H1 (cell line): ENCODE data around the gene PET100. TPM values are rescaled to one million over a fixed set of nuclear protein-coding genes. Genes with fewer than 3 reads are reported as not detected.
A peak's percentile ranks its signal among the peaks of the same experiment; 100 is the strongest.

Experiments
- CTCF ChIA-PET: fragments of 300-600 bp; sonication (Branson Sonifier 250); formaldehyde crosslinking; loops from one replicate; lab custom pipeline; 2021; ENCODE audit not compliant: partially characterized antibody; lab: Charles Lee
- POLR2A ChIA-PET: fragments of 300-600 bp; sonication (Branson Sonifier 250); formaldehyde crosslinking; loops from one replicate; lab custom pipeline; 2021; ENCODE audit warnings: inconsistent platforms; ENCODE audit not compliant: partially characterized antibody; lab: Charles Lee
- DNase-seq, 2 experiments: peaks; one replicate each; pipeline versions ENCODE4 v3.0.0 to v3.0.0-alpha.2; 2010 to 2022; ENCODE audit warnings: low spot score in 2 of 2, low read depth in 1 of 2, mixed read lengths in 1 of 2
- FAIRE-seq: peaks from 2 replicates; lab custom pipeline; 2011; peaks lifted over from hg19 to GRCh38; lab: Jason Lieb, UNC
- H2AFZ ChIP-seq: 2 replicates; pipeline ENCODE4 v1.8.1; 2012; ENCODE audit warnings: low read length, inconsistent platforms
- H2AK5ac ChIP-seq: 2 replicates; pipeline ENCODE4 v1.6.1; 2013; ENCODE audit warnings: low read depth, low read length
- H2BK120ac ChIP-seq: replicated peaks from 2 replicates; pipeline ENCODE3; 2013; ENCODE audit warnings: low read depth, low read length, inconsistent platforms
- H2BK12ac ChIP-seq: 2 replicates; pipeline ENCODE4 v1.6.1; 2013; ENCODE audit warnings: low read depth, low read length
- H2BK15ac ChIP-seq: 2 replicates; pipeline ENCODE4 v1.6.1; 2013; ENCODE audit warnings: low read length
- H2BK20ac ChIP-seq: 2 replicates; pipeline ENCODE4 v1.6.1; 2013; ENCODE audit warnings: low read length
- H2BK5ac ChIP-seq: 2 replicates; pipeline ENCODE4 v1.6.1; 2013; ENCODE audit warnings: low read depth, low read length
- H3K14ac ChIP-seq: 2 replicates; pipeline ENCODE4 v1.6.1; 2013; ENCODE audit warnings: inconsistent platforms; ENCODE audit not compliant: insufficient read length
- H3K18ac ChIP-seq: 2 replicates; pipeline ENCODE4 v1.6.1; 2013; ENCODE audit warnings: low read length; ENCODE audit errors: extremely low read depth
- H3K23ac ChIP-seq: 2 replicates; pipeline ENCODE4 v1.6.1; 2013; ENCODE audit warnings: inconsistent platforms; ENCODE audit not compliant: insufficient read length
- H3K23me2 ChIP-seq: 2 replicates; pipeline ENCODE4 v1.6.1; 2013; ENCODE audit warnings: low read depth, low read length
- H3K27ac ChIP-seq: 2 replicates; pipeline ENCODE4 v1.6.1; 2011; ENCODE audit warnings: low read depth, low read length, inconsistent platforms
- H3K27me3 ChIP-seq, 4 experiments: replicated peaks in 1 of 4; 1 replicate in 1 of 4; 2 replicates in 3 of 4; pipeline versions ENCODE4 v1.6.1 to v1.8.1; 2011 to 2013; ENCODE audit warnings: low read length in 3 of 4, mild to moderate bottlenecking in 3 of 4, inconsistent platforms in 2 of 4, mixed read lengths in 2 of 4, moderate library complexity in 1 of 4; ENCODE audit not compliant: control insufficient read depth in 3 of 4, insufficient read depth in 3 of 4; ENCODE audit errors: extremely low read depth in 1 of 4
- H3K36me3 ChIP-seq, 4 experiments: 2 replicates each; pipeline versions ENCODE4 v1.6.1 to v1.8.1; 2011 to 2013; ENCODE audit warnings: mild to moderate bottlenecking in 4 of 4, low read length in 3 of 4, moderate library complexity in 2 of 4, control low read depth in 1 of 4, inconsistent platforms in 1 of 4; ENCODE audit not compliant: insufficient read depth in 4 of 4, control insufficient read depth in 2 of 4
- H3K4ac ChIP-seq: replicated peaks from 2 replicates; pipeline ENCODE3; 2013; ENCODE audit warnings: low read length, low read depth, mixed read lengths, inconsistent platforms; ENCODE audit not compliant: insufficient read length
- H3K4me1 ChIP-seq, 4 experiments: replicated peaks in 1 of 4; 1 replicate in 1 of 4; 2 replicates in 3 of 4; pipeline versions ENCODE4 v1.6.1 to v1.8.1; 2011 to 2013; ENCODE audit warnings: low read length in 3 of 4, inconsistent platforms in 2 of 4, mixed read lengths in 1 of 4; ENCODE audit not compliant: insufficient read depth in 4 of 4, control insufficient read depth in 3 of 4
- H3K4me2 ChIP-seq, 2 experiments: 2 replicates each; pipeline versions ENCODE4 v1.6.1 to v1.8.1; 2011 to 2013; ENCODE audit warnings: low read depth in 2 of 2, low read length in 2 of 2, control low read depth in 1 of 2, inconsistent platforms in 1 of 2, mild to moderate bottlenecking in 1 of 2; ENCODE audit not compliant: insufficient read depth in 1 of 2
- H3K4me3 ChIP-seq, 4 experiments: fragments of 200-600, 300-600 bp in 1 of 4; sonication (generic), shearing (Covaris generic), sonication (Bioruptor Twin) in 1 of 4; 2 replicates each; pipeline versions ENCODE4 v1.5.1 to v1.8.1; 2011 to 2016; ENCODE audit warnings: low read length in 4 of 4, low read depth in 3 of 4, control low read depth in 2 of 4, inconsistent platforms in 2 of 4, mild to moderate bottlenecking in 2 of 4, mixed read lengths in 1 of 4, moderate library complexity in 1 of 4; ENCODE audit not compliant: insufficient read depth in 2 of 4; ENCODE audit errors: extremely low read depth in 1 of 4
- H3K56ac ChIP-seq: replicated peaks from 2 replicates; pipeline ENCODE3; 2013; ENCODE audit warnings: low read depth, mild to moderate bottlenecking, mixed read lengths, low read length, inconsistent platforms; ENCODE audit not compliant: insufficient read length
- H3K79me1 ChIP-seq: 2 replicates; pipeline ENCODE4 v1.6.1; 2013; ENCODE audit warnings: low read depth, low read length, control low read depth
- H3K79me2 ChIP-seq, 2 experiments: 2 replicates each; pipeline versions ENCODE4 v1.6.1 to v1.8.1; 2012 to 2013; ENCODE audit warnings: low read length in 2 of 2, mild to moderate bottlenecking in 2 of 2, inconsistent platforms in 1 of 2; ENCODE audit not compliant: insufficient read depth in 2 of 2, control insufficient read depth in 1 of 2
- H3K9ac ChIP-seq, 4 experiments: replicated peaks in 1 of 4; 1 replicate in 1 of 4; 2 replicates in 3 of 4; pipeline versions ENCODE4 v1.6.1 to v1.8.1; 2011 to 2013; ENCODE audit warnings: low read depth in 3 of 4, low read length in 3 of 4, control low read depth in 2 of 4, mild to moderate bottlenecking in 2 of 4, moderate library complexity in 2 of 4, inconsistent platforms in 1 of 4; ENCODE audit errors: extremely low read depth in 1 of 4
- H3K9me3 ChIP-seq, 2 experiments: 2 replicates each; pipeline versions ENCODE4 v1.6.1 to v1.8.1; 2012 to 2013; ENCODE audit warnings: mild to moderate bottlenecking in 2 of 2, moderate library complexity in 2 of 2, control low read depth in 1 of 2, inconsistent platforms in 1 of 2, low read depth in 1 of 2, low read length in 1 of 2, mixed read lengths in 1 of 2; ENCODE audit not compliant: insufficient read depth in 2 of 2
- H4K20me1 ChIP-seq, 2 experiments: replicated peaks in 1 of 2; 2 replicates each; pipeline versions ENCODE3 to v1.8.1; 2011 to 2013; ENCODE audit warnings: inconsistent platforms in 2 of 2, low read length in 2 of 2, mild to moderate bottlenecking in 1 of 2; ENCODE audit not compliant: insufficient read depth in 2 of 2, control insufficient read depth in 1 of 2
- H4K5ac ChIP-seq: 2 replicates; pipeline ENCODE4 v1.6.1; 2013; ENCODE audit warnings: low read length, low read depth, mixed read lengths, inconsistent platforms; ENCODE audit not compliant: insufficient read length
- H4K8ac ChIP-seq: 2 replicates; pipeline ENCODE4 v1.8.0; 2013; ENCODE audit warnings: mild to moderate bottlenecking, moderate library complexity, low read length, inconsistent platforms; ENCODE audit not compliant: insufficient read depth; ENCODE audit errors: extremely low read depth
- H4K91ac ChIP-seq: replicated peaks from 2 replicates; pipeline ENCODE3; 2013; ENCODE audit warnings: low read length, mixed read lengths, inconsistent platforms; ENCODE audit not compliant: insufficient read length
- RFX5 ChIP-seq: IDR thresholded peaks from 2 replicates; pipeline ENCODE4 v1.6.1; 2011; ENCODE audit warnings: low read depth, low read length, improper control_type of control experiment, borderline replicate concordance
- SP4 ChIP-seq: IDR thresholded peaks from 2 replicates; pipeline ENCODE4 v1.6.1; 2012; ENCODE audit warnings: low read length, inconsistent platforms
- SUZ12 ChIP-seq: fragments of 200-600 bp; sonication (generic); IDR thresholded peaks from 2 replicates; pipeline ENCODE4 v1.6.1; 2012; ENCODE audit warnings: mild to moderate bottlenecking, inconsistent platforms, low read length, moderate library complexity, mixed read lengths
- WGBS, 2 experiments: shearing (Covaris generic) in 1 of 2; methylation state at CpG; one replicate each; pipeline versions ENCODE4 v1.1.6 to v1.1.7; 2013 to 2015; ENCODE audit warnings: low lambda C conversion rate in 2 of 2, mixed read lengths in 2 of 2, inconsistent platforms in 1 of 2, low coverage in 1 of 2, missing lambda C conversion rate in 1 of 2; ENCODE audit not compliant: insufficient replicate concordance in 2 of 2, insufficient coverage in 1 of 2, insufficient read length in 1 of 2; ENCODE audit errors: extremely low coverage in 1 of 2, missing lambda C conversion rate in 1 of 2; 5-methylcytosine and 5-hydroxymethylcytosine counted together
- polyA plus RNA-seq, 7 experiments: library from polyadenylated mRNA; depleted of rRNA in 3 of 7; stranded (reverse) in 5 of 7; unstranded in 2 of 7; fragments of >200 nt in 5 of 7; fragments of 200-250 nt in 2 of 7; gene quantifications; 1 replicate in 5 of 7; 2 replicates in 1 of 7; 4 replicates in 1 of 7; pipeline versions ENCODE4 v1.2.1 to v1.2.3, GENCODE V29; 2011 to 2013; ENCODE audit warnings: missing spikeins in 2 of 7, mixed read lengths in 2 of 7
- total RNA-seq: library from RNA; stranded (reverse); fragmentation: NEBNext Ultra II Directional; extraction: Animal tissue kit (Norgen Biotek cat#: 25700); gene quantifications from 2 replicates; pipeline ENCODE4 v1.2.1, GENCODE V29; 2021

The PET100 gene
- total and polyA plus RNA-seq, 2 of the 8 experiments (the other 6 are each of a cell fraction or from before 2014, with no cell fraction given): 80.8 to 105 TPM

- Histone ChIP-seq H4K8ac (no peak overlapping the region), H3K56ac (no peak overlapping the region), H3K9me3 (no peaks in the 10 kb centered on the region), H4K5ac (no peak overlapping the region), H3K36me3 (peaks cover 2 to 13% (median 7%) of the 10 kb centered on the region in 4 experiments; a peak in 5 of 8 replicates), H2BK120ac (no peak overlapping the region), H4K91ac (no peak overlapping the region), H2AFZ (no peak overlapping the region), H3K4me3 (no peak overlapping the region), H2BK5ac (no peak overlapping the region; the same call in 1 of the 2 replicates), H3K79me1 (peaks cover 2% of the 10 kb centered on the region), H3K23me2 (peaks cover 2% of the 10 kb centered on the region; the same call in 1 of the 2 replicates), H3K9ac (no peak overlapping the region), H2AK5ac (no peak overlapping the region), H3K23ac (no peak overlapping the region), H2BK20ac (no peak overlapping the region), H3K27ac (no peak overlapping the region), H3K14ac (no peak overlapping the region), H3K4me1 (no peaks in the 10 kb centered on the region; a peak in 3 of 7 replicates), H4K20me1 (peaks cover 3 to 24% of the 10 kb centered on the region in 2 experiments), H3K79me2 (peaks cover 0 to 10% of the 10 kb centered on the region in 2 experiments; a peak in 2 of 4 replicates), H3K4me2 (no peak overlapping the region), H3K18ac (no peak overlapping the region), H2BK15ac (no peak overlapping the region), H2BK12ac (no peak overlapping the region), H3K27me3 (no peaks in the 10 kb centered on the region), H3K4ac (no peak overlapping the region)
- TF ChIP-seq SP4 (peak; percentile 89; the same call in 1 of the 2 replicates), RFX5 (no peak), SUZ12 (no peak)
- CTCF ChIA-PET: interaction anchor here (0.6 to 1.7 kb wide), 9 partner anchors 10 to 272 kb away, joined by 3 to 8 read pairs (median 3); partner anchors contain the start of genes PET100 and XAB2
- DNase-seq (peak; percentile 65 to 86), FAIRE-seq (peak; percentile 93)
- 87% methylated on average over 7 of the region's 14 CpGs; no CpG with 5 or more reads in 1 of the 2 experiments for WGBS, 2 experiments
- POLR2A ChIA-PET: interaction anchor here (0.6 to 6.2 kb wide), 7 partner anchors 9 to 37 kb away, joined by 3 to 29 read pairs (median 4); partner anchors contain the start of gene PET100
These were observed 23.9 kb upstream of the PET100 start for GRCh38 chr19:7605490-7606222.
